DOHH2 (cell line): Measurements from ENCODE around the gene COMMD8.

Source experiments
- H3F3A ChIP-seq: fragments of 200-600 bp; sonication (generic), shearing (Covaris generic); 2 replicates; pipeline ENCODE4 v1.6.0; 2016; ENCODE audit warnings: antibody characterized with exemption, mild to moderate bottlenecking; ENCODE audit not compliant: control insufficient read depth, insufficient read depth
- H3K27ac ChIP-seq: fragments of 200-600 bp; sonication (generic); 2 replicates; pipeline ENCODE4 v1.5.1; 2014; ENCODE audit warnings: low read depth, mild to moderate bottlenecking, low read length, moderate library complexity
- H3K27me3 ChIP-seq: fragments of 200-600 bp; sonication (generic); 2 replicates; pipeline ENCODE4 v1.6.1; 2014; ENCODE audit warnings: mild to moderate bottlenecking, low read length, mixed read lengths; ENCODE audit not compliant: control insufficient read depth
- H3K36me3 ChIP-seq: fragments of 200-600 bp; sonication (generic); 2 replicates; pipeline ENCODE4 v1.6.1; 2014; ENCODE audit warnings: mild to moderate bottlenecking, low read length, moderate library complexity, mixed read lengths; ENCODE audit not compliant: control insufficient read depth
- H3K4me1 ChIP-seq: fragments of 200-600 bp; sonication (generic); 2 replicates; pipeline ENCODE4 v1.6.1; 2014; ENCODE audit warnings: mild to moderate bottlenecking, low read length, mixed read lengths; ENCODE audit not compliant: control insufficient read depth
- H3K4me2 ChIP-seq: fragments of 200-600 bp; sonication (generic); 2 replicates; pipeline ENCODE4 v1.6.0; 2014; ENCODE audit warnings: mild to moderate bottlenecking, low read length, moderate library complexity
- H3K4me3 ChIP-seq: fragments of 200-600 bp; sonication (generic); 2 replicates; pipeline ENCODE4 v1.5.1; 2014; ENCODE audit warnings: mild to moderate bottlenecking, low read length, mixed read lengths
- H3K79me2 ChIP-seq: fragments of 200-600 bp; sonication (generic); 2 replicates; pipeline ENCODE4 v1.6.1; 2014; ENCODE audit warnings: mild to moderate bottlenecking, low read length, mixed read lengths; ENCODE audit not compliant: control insufficient read depth
- H3K9me2 ChIP-seq: fragments of 200-600 bp; sonication (generic); replicated peaks from 2 replicates; pipeline ENCODE4 v1.6.1; 2014; ENCODE audit warnings: mild to moderate bottlenecking, low read length, mixed read lengths; ENCODE audit not compliant: control insufficient read depth
- H3K9me3 ChIP-seq: fragments of 200-600 bp; sonication (generic); 2 replicates; pipeline ENCODE4 v1.6.1; 2014; ENCODE audit warnings: antibody characterized with exemption, low read length, mixed read lengths; ENCODE audit not compliant: control insufficient read depth, insufficient read depth
- H4K20me1 ChIP-seq: fragments of 200-600 bp; sonication (generic); 2 replicates; pipeline ENCODE4 v1.6.0; 2014; ENCODE audit warnings: low read depth, mild to moderate bottlenecking, antibody characterized with exemption, low read length, moderate library complexity; ENCODE audit not compliant: control insufficient read depth, insufficient read depth
- EZH2phosphoT487 ChIP-seq: fragments of 200-600 bp; sonication (generic); IDR thresholded peaks from 2 replicates; pipeline ENCODE4 v1.6.1; 2017; ENCODE audit warnings: borderline replicate concordance, mild to moderate bottlenecking, antibody characterized with exemption, low read length, moderate library complexity, mixed read lengths
- TF ChIP-seq, protein P1 (sequence below): fragments of 200-600 bp; sonication (generic); IDR thresholded peaks from one replicate; pipeline ENCODE4 v1.5.1; 2014; ENCODE audit warnings: antibody characterized with exemption, mild to moderate bottlenecking, low read depth, low read length; ENCODE audit not compliant: poor library complexity, severe bottlenecking

Gene COMMD8

DNA sequence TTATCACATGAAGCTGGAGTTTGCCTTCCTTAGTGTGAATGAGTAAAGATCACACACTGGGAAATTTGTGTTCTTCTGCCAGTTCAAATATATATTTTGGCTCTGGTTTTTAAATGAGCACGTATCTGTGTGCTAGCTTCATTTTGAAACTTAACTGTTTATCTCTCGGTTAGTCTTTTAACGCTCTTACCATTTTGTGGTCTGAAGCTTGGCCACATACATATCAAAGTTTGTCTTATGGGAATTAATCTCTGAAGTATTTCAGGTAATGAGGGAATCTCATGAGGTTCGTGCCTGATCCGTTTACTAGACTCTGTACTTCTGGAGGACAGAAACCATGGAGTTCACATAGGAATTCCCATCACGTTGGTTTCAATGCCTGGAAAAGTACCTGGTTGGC is 35.4 kb upstream of the COMMD8 start:
- H4K20me1 ChIP-seq = no peaks in the 10 kb centered on the region
- peak overlapping the region; percentile 87 for H3K27ac ChIP-seq
- TF ChIP-seq, protein P1, sequence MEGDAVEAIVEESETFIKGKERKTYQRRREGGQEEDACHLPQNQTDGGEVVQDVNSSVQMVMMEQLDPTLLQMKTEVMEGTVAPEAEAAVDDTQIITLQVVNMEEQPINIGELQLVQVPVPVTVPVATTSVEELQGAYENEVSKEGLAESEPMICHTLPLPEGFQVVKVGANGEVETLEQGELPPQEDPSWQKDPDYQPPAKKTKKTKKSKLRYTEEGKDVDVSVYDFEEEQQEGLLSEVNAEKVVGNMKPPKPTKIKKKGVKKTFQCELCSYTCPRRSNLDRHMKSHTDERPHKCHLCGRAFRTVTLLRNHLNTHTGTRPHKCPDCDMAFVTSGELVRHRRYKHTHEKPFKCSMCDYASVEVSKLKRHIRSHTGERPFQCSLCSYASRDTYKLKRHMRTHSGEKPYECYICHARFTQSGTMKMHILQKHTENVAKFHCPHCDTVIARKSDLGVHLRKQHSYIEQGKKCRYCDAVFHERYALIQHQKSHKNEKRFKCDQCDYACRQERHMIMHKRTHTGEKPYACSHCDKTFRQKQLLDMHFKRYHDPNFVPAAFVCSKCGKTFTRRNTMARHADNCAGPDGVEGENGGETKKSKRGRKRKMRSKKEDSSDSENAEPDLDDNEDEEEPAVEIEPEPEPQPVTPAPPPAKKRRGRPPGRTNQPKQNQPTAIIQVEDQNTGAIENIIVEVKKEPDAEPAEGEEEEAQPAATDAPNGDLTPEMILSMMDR = no peak
- no peak for TF ChIP-seq EZH2phosphoT487
- peak overlapping the region; percentile 78 for H3K4me2 ChIP-seq
- no peaks in the 10 kb centered on the region for H3K27me3 ChIP-seq
- peak overlapping the region; percentile 67 for H3K4me3 ChIP-seq
- H3K9me3 ChIP-seq = no peaks in the 10 kb centered on the region
- peaks cover 68% of the 10 kb centered on the region for H3K4me1 ChIP-seq
- peaks cover 73% of the 10 kb centered on the region for H3K79me2 ChIP-seq
- H3F3A ChIP-seq = peaks cover 16% of the 10 kb centered on the region
- H3K9me2 ChIP-seq = no peaks in the 10 kb centered on the region
- peaks cover 29% of the 10 kb centered on the region for H3K36me3 ChIP-seq

DNA sequence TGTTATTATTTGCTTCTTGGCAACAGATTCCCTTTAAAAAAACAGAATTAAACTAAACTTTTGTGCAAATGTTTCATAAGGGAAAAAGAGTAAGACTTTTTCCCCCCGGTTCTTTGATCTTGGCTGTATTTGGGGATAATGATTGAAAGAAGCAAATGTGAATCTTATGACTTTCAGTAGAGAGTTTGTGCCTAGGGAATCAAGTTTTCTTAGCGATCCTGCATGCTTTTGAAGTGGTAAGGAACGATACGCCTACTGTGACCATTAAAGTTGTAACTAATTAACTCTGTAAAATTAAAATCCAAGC is 30.6 kb upstream of the COMMD8 start:
- Histone ChIP-seq H3K36me3 (peaks cover 15% of the 10 kb centered on the region; the same call in 1 of the 2 replicates), H3K9me2 (no peaks in the 10 kb centered on the region), H3K4me3 (peak overlapping the region; percentile 66), H4K20me1 (no peaks in the 10 kb centered on the region), H3K27ac (peak overlapping the region; percentile 78), H3F3A (peaks cover 22% of the 10 kb centered on the region), H3K4me1 (peaks cover 91% of the 10 kb centered on the region), H3K9me3 (no peaks in the 10 kb centered on the region), H3K4me2 (peak overlapping the region; percentile 70), H3K79me2 (peaks cover 88% of the 10 kb centered on the region), H3K27me3 (no peaks in the 10 kb centered on the region)
- TF ChIP-seq, protein P1 = no peak
- TF ChIP-seq EZH2phosphoT487 = no peak

DNA sequence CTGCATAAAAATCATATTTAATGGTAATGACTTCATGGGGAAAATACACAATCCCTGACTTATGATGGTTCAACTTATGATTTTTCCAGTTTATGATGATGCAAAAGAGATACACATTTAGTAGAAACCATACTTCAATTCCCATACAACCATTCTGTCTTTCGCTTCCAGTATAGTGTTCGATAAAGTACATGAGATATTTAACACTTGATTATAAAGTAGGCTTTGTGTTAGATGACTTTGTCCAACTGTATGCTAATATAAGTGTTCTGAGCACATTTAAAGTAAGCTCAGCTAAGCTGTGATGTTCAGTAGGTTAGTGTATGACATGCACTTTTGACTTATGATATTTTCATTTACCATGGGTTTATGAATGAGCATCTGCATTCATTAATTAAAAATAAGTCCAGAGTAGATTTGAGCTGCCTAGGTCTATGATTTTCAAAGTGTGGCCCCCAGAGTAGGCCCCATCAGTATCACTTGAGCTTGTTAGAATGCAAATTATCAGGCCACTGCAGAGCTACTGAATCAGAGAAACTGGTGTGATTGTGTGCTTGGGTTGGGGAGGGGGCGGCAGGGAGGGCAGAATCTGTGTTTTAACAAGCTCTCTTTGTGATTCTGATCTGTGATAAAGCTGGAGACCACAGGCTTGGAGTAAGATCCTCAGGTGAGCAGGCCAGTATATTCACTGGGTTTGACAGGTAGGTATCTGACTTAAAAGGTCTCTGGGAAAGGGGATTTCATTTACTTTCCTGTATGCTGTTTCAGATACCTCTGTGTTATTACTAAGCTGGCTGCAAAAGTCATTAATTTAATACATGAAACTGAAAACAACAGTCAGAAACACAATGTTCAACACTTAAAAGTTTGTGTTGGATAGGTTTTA is 30.0 kb upstream of the COMMD8 start:
- Histone ChIP-seq H3K9me3 (no peaks in the 10 kb centered on the region), H3K9me2 (no peaks in the 10 kb centered on the region), H3K4me1 (peaks cover 91% of the 10 kb centered on the region), H3F3A (peaks cover 21% of the 10 kb centered on the region), H3K79me2 (peaks cover 88% of the 10 kb centered on the region), H3K4me3 (peak overlapping the region; percentile 66), H3K27me3 (no peaks in the 10 kb centered on the region), H3K27ac (peak overlapping the region; percentile 78), H3K36me3 (peaks cover 12% of the 10 kb centered on the region; the same call in 1 of the 2 replicates), H3K4me2 (peak overlapping the region; percentile 70), H4K20me1 (no peaks in the 10 kb centered on the region)
- TF ChIP-seq, protein P1 = no peak
- TF ChIP-seq EZH2phosphoT487 = no peak
